ENCODE results near the gene CEP170.
"Not testable (repeated sequence)": the region's sequence is repeated elsewhere in the genome, so short reads cannot be mapped to it uniquely, and the experiment has no call there.

The CEP170 gene

DNA sequence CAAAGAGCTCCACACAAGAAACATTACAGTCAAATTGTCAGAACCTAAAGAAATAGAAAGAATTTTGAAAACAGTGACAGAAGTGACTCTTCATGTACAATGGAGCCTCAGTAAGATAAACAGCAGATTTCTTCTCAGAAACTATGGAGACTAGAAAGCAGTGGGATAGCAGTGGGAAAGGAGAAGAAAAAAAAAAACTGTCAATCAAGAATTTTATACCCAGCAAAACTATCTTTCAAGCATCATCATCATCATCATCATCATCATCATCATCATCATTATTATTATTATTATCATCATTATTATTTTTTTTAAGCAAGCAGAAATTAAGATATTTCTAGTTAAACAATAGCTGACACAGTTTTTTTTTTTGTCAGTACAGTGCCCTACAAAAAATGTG is 24.2 kb downstream of the CEP170 start:
- DNase-seq, result peak; percentile 3

DNA sequence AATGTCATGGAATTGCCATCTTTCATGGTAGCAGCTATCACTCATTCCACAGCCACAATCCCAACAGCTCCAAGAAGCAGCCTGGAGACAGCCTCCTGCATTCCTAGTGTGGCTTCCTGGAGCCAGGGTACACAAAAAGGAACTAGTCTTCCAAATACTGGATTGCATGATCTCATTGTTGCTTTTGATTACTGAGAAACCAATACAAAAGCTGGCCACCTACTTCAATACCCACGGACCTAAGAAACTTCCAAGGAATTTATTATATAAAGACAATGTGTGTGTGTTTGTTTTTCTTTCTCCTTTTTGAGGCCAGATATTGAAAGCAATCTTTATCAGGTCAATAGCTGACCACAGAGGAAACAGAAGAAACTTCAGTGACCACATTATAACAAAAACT is 25.6 kb downstream of the CEP170 start:
- no peak for DNase-seq

DNA sequence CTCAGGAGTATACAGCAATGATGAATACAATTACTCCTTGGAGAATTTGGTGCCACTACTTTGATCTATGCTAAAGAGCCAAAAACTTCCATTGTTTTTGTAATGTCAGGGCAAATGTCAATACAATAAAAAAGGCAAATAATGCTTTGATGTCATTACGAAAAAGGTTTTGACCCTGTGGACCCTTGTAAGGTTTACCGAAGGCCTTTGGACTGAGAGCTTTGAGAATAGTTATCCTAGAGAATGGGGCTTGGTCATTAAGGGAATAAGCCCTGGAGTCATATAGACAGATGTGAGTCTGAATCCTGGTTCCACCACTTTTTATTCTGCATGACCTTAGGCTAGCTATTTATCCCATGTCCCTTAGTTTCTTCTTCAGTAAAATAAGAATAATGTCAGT is 27.5 kb downstream of the CEP170 start:
- DNase-seq, result no peak

DNA sequence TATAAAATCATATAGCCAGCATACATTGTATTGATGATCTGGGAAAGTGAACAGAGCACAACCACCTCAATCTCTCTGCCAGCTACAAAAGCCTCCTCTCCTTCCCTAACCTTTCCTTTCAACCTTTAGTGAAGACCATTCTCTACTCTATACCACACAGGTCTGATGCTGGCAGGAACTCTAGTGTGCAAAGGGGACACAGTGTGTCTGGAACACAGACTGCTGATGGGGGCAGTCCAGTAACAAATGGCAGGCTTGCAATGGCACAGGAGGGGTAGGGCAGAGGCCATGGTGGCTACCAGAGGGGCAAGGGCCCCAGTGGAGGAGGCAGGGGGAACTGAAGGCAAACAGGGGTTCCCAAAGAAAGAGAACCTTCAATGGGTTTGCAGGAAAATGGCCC is 37.0 kb downstream of the CEP170 start:
- no peak for DNase-seq

DNA sequence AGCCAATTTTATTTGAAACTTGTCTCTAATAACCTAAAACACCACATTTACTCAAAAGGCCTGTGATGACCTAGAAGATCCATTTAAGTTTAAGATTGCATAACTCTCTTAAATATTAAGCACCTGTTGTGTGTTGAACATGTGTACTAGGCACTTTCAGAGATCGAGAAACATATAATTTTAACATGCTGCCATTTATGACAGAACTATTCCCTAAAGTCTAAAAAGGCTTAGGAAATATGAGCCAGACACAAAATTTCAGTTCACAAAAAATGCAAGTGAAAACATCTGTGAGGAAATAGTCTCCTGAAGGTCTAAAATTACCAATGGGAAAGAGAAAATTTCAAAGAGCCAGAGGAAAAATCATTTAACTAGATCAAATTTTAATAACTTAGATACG is 37.7 kb downstream of the CEP170 start:
- no peak for DNase-seq

DNA sequence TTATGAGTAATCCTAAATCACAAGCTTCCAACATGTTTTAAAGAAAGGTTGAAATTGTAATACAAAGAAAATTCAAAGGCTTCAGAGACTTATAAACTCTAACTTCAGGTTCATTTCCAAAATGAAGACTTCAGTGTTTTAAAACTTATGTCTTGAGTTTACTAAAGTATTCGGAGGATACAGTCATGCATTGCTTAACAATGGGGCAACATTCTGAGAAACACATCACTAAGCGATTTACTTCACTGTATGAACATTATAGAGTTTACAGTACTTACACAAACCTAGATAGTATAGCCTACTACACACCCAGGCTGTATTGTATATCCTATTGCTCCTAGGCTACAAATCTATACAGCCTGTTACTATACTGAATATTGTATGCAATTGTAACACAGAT is 38.3 kb downstream of the CEP170 start:
- DNase-seq, result no peak

DNA sequence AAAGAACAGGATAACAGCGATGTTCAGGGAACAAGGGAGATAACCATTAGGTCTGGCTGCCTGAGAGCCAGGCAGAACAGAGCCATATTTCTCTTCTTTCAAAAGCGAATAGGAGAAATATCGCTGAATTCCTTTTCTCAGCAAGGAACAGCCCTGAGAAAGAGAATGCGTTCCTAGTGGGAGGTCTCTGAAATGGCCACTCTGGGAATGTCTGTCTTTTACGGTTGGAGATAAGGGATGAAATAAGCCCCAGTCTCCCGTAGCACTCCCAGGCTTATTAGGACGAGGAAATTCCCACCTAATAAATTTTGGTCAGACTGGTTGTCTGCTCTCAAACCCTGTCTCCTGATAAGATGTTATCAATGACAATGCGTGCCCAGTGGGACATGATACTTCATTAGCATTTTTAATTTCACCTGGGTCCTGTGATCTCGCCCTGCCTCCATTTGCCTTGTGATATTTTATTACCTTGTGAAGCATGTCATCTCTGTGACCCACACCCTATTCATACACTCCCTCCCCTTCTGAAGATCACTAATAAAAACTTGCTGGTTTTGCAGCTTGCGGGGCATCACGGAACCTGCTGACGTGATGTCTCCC is 39.7 kb downstream of the CEP170 start:
- not testable (repeated sequence) for DNase-seq

DNA sequence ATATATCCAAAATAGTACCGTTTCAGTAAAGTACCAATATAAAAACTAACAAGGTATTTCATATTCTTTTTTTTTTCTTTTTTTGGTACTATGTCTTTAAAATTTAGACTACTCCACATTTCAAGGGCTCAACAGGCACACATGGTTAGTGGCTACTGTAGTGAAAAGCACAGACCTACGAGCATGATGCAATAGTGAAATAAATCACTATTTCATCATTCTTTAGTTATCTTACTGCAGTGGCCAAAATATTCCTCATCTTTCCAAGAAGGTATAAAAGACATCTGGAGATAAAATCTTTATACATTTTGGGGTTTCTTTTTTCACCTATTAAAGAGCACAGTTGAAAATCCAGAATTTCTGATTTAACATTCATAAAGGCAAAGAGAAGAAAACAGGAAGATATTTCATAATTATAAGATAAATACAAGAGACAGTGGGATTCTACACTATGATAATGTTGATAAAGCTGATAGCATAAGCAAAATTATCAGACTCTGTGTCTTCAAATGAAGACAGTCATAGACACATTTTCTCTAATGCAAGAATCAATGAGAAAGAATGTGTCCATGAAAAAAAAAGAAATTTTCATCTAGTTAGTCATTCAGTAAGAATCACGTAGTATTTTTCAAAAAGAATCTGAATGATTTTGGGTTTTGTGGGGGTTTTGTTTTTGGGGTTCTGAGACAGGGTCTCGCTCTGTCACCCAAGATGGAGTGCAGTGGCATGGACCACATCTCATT is 41.9 kb downstream of the CEP170 start:
- no peak for DNase-seq

DNA sequence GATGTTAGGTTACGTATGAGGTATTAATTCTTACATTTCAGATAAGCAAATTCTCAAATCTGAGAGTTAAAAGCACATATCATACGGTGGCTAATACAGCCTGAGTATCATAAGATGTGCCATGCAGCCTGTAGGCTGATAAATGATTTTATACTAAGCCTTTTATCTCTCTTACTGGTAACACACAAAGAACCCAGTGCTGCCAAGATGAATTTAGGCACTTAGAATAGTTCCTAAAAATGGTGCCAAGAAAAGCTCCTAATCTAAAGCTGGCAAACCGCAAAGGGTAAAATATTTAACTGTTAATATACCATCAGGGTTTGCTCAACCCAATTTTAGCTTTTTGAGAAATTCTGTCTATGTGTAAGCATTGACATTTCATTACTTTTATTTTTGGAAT is 43.1 kb downstream of the CEP170 start:
- DNase-seq, result not testable (repeated sequence)

DNA sequence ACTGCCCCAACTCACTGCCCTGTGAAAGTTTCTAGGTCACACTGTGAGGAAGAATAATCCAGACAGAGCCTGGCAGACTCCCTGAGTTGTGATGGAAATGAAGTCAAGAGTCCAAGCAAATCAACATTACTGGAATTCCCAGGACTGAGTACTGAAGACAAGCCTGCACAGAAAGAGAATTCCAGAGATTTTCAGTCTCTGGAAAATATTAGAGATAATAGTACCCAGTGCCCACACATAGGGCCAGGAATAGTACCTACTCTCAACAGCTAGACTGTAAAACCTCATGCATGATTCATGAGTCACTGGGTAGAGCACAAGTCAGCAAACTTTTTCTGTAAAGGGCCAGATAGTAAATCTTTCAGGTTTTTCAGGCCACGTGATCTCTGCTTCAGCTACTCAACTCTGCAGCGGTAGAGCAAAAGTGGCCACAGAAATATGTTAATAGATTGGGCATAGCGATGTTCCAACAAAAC is 50.0 kb downstream of the CEP170 start:
- not testable (repeated sequence) for DNase-seq

DNA sequence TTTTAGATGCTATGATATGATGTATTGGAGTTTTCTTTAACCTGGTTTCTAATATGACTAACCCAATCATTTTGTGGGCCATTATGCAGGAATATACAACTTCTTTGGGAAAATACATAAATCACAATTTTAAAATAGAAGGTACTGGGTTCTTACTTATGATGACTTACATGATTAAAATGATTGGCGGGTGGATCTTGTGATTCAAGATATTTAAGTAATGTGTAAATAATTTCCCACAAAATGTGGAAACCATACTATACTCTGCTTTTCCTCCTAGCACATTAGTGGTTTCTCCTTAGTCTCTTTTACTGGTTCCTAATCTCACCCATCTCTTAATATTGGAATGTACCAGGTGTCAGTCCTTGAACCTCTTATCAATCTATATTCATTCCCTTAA is 50.7 kb downstream of the CEP170 start:
- not testable (repeated sequence) for DNase-seq

DNA sequence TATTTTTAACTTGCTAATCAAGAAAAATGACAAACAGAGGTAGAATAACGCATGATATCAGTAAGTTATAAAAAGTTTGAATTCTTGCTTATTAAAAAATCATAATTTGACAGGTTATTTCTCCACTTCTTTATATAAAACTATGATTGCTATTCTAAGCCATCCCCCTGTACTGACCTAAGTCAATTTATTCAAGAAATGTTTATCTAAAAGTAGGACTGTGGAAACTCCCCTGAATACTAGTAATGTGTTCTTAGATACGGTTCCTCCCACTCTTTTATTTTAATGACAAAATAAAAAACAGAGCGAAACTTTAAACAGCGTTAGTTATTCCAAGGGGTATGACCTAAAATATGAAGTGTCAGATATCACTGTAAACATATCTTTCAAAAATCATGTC is 51.9 kb downstream of the CEP170 start:
- DNase-seq, result not testable (repeated sequence)

DNA sequence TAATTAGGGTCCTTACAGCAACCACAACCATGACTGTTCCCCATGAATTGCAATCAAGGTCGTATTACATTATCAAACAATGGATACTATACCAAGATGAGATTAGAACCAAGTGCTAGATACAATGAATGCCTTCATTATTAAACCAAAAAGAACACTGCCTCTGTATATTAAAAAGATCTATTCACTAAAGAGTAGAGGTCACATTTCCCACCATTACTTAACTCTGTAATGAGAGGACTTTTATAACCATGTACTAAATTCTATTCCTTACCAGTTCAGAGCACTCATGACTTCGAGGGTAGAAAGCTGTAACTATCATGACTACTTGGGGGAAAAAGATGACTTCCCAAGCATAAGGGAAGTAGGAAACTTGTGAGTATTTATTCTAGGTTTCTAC is 53.8 kb downstream of the CEP170 start:
- not testable (repeated sequence) for DNase-seq

DNA sequence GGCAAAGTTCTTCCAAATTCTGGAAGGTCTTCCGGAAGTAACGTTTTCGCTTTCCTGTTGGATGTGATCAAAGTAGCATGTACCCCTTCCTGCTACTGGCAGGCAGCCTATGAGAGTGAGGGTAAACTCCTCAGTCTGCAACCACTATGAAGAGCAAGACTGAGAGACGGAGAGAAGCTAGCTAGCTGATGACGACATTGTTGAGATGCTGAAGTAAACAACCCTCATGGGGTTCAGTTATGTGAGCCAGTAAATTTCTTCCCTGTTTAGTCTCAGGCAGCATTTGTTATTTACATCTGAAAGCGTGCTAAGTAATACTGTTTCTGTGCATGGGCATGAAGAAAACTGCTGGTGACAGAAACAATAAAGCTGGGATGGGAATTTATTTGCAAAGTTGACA is 57.6 kb downstream of the CEP170 start:
- DNase-seq, result not testable (repeated sequence)

DNA sequence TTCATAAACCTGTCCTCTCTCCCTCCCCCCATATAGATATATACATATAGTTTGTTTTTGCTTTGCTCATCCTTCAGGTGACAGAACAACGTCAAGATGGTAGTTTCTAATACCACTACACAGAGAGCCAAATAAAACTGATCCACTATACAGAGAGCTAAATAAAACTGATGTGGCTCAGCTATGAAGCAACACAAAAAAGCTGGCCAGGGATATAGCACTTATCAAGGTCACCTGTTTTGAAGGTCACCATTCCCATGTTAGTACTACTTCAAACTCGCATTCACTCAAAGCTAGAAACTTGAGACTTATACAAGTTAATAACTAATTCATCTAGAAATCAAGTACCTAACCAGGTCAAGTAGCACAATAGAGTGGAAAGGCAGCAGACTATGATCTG is 61.8 kb downstream of the CEP170 start:
- DNase-seq, result not testable (repeated sequence)

DNA sequence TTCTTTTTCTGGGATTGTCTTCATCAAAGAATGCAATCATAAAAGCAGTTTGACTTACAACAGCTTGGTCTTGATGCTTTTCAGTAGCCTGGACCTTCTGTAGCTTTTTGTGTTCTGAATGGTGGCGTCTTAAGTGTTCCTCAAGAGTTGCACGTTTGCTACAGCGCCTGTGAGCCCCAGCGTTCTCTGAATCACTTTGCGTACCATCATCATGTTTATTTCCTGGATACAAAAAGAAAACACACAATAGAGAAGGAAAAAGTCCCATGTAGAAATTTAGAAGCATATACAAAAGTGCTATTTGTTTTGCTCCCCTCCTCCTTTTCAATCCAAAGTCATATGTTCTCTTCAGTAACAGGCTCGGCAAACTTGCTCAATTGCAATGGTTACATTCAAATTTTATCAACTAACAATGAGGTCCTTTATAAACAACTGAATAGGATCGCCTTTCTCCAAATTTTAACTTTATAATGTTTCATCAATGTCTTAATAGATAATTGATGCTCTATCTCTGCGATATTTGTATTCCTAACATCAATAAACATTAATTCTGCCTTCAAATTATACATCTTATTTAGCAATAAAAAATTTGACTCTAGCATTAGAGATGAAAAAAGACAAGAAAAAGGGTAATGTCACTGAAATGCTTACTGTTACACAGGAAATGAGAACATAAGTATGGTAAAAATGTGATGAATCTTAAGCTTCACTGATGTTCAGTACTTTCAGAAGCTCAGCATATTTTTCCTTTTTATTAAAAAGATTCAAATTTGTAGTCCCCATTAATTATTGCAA is 68.7 kb downstream of the CEP170 start:
- not testable (repeated sequence) for DNase-seq

DNA sequence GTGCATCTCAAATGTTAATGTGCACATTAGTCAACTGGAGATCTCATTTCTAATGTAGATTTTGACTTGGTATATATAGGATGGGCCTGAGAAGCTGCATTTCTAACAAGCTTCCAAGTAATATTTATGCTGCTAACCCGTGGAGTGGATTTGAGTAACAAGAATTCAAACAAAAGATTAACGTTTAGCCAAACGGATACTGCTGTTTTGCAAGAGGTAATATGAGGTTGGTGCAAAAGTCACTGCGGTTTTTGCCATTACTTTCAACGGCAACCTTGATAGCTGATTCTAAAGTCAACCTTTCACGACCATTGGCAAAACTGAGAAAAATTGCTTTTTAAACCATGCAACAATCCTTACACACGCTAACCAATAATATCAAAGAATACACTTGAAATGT is 70.3 kb downstream of the CEP170 start:
- DNase-seq, result not testable (repeated sequence)

DNA sequence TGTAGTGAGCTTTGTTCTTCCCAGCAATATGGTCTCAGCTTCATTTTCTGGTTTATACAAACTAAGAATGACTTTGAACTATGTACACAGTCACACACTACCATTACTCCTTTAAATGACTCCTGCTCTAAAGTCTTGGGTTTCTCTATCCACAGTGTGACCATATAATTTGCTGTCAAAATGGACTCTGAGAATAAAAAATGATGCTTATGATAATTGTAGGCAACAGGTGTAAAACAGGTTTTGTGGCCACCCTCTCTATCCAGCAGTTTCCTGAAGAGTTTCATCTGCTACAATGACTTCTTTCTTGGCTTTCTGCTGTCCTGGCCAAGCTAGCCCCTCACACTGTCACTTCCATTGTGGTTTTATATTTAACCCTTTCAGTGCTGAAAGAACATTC is 71.4 kb downstream of the CEP170 start:
- not testable (repeated sequence) for DNase-seq

DNA sequence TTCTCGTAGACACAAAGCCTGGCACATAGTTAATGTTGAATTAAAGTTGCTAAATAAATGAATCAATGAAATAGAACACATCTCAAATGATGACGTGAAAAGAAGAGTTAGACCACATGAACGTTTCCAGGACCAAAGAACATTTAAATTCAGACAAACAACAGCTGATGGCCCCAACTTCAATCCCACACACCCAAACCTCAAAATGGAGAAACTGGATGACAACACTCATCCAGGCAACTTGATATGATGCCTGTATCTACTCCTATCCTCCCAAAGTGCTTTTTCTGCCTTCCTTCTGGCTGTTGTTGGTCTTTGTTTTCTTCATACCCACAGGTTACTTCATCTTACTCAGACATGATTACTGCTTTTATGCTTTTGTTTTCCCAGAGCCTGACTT is 71.9 kb downstream of the CEP170 start:
- DNase-seq, result not testable (repeated sequence)

DNA sequence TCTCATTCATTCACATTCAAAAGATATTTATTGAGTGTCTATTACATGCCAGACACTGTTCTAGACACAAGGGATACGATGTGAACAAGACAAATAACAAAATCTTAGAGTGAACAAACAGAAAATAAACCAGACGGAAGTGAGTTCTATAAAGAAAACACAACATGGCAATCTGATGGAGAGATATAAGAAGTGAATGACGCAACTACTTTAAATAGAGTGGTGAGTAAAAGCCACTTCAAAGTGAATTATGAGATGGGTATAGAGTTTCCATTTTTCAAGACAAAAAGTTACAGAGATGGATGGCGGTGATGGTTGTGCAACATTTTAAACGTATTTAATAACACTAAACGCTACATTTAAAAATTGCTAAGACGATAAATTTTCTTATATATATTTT is 75.4 kb downstream of the CEP170 start:
- DNase-seq, result no peak

DNA sequence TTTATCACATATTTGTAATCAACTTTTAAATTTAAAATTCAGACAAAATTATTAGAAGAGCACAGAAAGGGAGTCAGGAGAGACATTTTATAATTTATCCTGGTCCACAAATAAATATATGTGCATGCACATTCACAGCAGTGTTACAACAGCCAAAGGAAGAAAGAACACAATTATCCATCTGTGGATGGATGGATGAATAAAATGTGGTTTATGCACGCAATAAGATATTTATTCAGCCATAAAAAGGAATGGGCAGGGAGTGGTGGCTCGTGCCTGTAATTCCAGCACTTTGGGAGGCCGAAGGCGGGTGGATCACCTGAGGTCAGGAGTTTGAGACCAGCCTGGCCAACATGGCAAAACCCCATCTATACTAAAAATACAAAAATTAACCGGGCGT is 77.3 kb downstream of the CEP170 start:
- DNase-seq, result not testable (repeated sequence)

DNA sequence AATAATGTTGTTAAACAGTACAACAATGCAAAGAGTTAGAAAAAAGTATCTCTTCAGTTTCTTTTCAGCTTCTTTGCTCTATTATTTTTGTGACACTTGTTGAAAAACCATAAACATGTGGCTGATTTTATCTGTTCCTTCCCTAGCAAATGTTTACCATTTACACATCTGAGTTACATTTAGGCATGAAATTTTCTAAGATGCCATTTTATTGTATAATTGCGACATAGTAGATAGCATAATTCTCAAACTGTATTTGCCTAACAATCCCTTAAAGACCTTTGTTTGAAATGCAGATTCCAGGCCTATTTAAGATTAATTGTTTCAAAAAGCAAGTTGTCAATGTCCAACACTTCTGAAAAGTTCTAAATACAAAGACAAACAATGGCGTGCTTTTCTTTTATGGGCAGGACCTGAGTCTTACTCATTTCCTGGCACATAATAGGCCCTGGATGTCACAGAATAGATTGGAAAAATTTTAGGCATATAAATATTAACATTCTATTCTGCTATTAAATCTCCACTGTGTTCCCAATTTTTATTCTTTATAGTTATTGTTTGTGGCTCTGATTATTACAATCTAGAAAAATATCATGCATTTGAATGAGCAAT is 81.2 kb downstream of the CEP170 start:
- not testable (repeated sequence) for DNase-seq

DNA sequence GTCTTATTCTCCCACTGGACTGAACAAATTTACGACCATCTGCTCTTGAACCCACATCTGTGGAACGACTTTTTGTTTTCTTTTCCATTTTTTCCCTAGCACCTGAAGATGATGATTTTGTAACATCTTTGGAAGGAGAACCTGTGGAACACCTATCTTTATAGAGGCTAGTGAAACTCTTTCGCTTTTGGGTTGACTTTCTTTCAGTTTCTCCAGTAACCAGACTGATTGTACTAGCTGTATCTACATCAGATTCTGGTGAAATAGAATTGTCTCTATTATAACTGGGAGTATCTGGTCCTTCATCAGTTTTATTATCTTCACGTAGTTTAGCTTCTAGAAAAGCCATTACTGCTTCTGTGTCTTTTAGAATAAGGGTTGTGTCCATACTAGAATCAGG is 90.2 kb downstream of the CEP170 start:
- DNase-seq, result not testable (repeated sequence)
